HepG2 (cell line): Measurements from ENCODE around the gene EFNA3. TPM values are rescaled to one million over a fixed set of nuclear protein-coding genes. Genes with fewer than 3 reads are reported as not detected.
A peak's percentile ranks its signal among the peaks of the same experiment; 100 is the strongest.

Source experiments
- ATAC-seq: fragments of 200-7000 bp; cut with Tn5 transposase; 3 replicates; pipeline ENCODE4 v1.9.1; 2020; ENCODE audit warnings: mild to moderate bottlenecking, moderate library complexity
- BruUV-seq: library from RNA; stranded (reverse); fragments of 400-500 nt; replicated peaks from 2 replicates; lab custom pipeline; 2021; lab: Mats Ljungman, UMichigan
- CTCF ChIA-PET: fragments of 300-600 bp; formaldehyde crosslinking; extraction: SDS; loops from one replicate; lab custom pipeline; 2021; ENCODE audit warnings: low total read pairs, inconsistent platforms, low intra/inter-chr PET ratio; lab: Yijun Ruan, JAX
- POLR2A ChIA-PET: fragments of 350-600 bp; sonication (Branson Sonifier 250); formaldehyde crosslinking; loops from one replicate; lab custom pipeline; 2020; ENCODE audit warnings: antibody characterized with exemption, inconsistent platforms; lab: Yijun Ruan, JAX
- DNase-seq: peaks from one replicate; pipeline ENCODE4 v3.0.0-alpha.2; 2015; ENCODE audit warnings: low spot score
- FAIRE-seq: peaks from 3 replicates; lab custom pipeline; 2011; peaks lifted over from hg19 to GRCh38; lab: Jason Lieb, UNC
- H2AFZ ChIP-seq: one replicate; pipeline ENCODE4 v1.6.1; 2011; ENCODE audit warnings: low read length, inconsistent platforms
- H3K27ac ChIP-seq: fragments of 300-600 bp; 3 replicates; pipeline ENCODE4 v1.8.0; 2011; ENCODE audit warnings: mixed run types, mild to moderate bottlenecking, mixed read lengths, low read length, inconsistent platforms; ENCODE audit not compliant: insufficient read depth; ENCODE audit errors: extremely low read length
- H3K27me3 ChIP-seq, 2 experiments: fragments of 200-600 bp in 1 of 2; 2 replicates in 1 of 2; 3 replicates in 1 of 2; pipeline versions ENCODE4 v1.6.0 to v1.8.0; 2011; ENCODE audit warnings: low read length in 2 of 2, mild to moderate bottlenecking in 2 of 2, moderate library complexity in 2 of 2, inconsistent platforms in 1 of 2; ENCODE audit not compliant: insufficient read depth in 2 of 2, control insufficient read depth in 1 of 2
- H3K36me3 ChIP-seq, 2 experiments: fragments of 200-600 bp in 1 of 2; replicated peaks in 1 of 2; 2 replicates in 1 of 2; 3 replicates in 1 of 2; pipeline versions ENCODE4 v1.5.1 to v1.8.0; 2011; ENCODE audit warnings: low read length in 2 of 2, inconsistent platforms in 1 of 2; ENCODE audit not compliant: insufficient read depth in 2 of 2, control insufficient read depth in 1 of 2
- H3K4me1 ChIP-seq: 2 replicates; pipeline ENCODE4 v1.5.1; 2012; ENCODE audit warnings: low read length, inconsistent platforms; ENCODE audit not compliant: insufficient read depth
- H3K4me2 ChIP-seq: 2 replicates; pipeline ENCODE4 v1.6.0; 2011; ENCODE audit warnings: low read depth, low read length, inconsistent platforms
- H3K4me3 ChIP-seq, 3 experiments: fragments of 200-600 bp in 1 of 3; sonication (generic), shearing (Covaris generic) in 1 of 3; replicated peaks in 1 of 3; 2 replicates each; pipeline ENCODE4 v1.5.1; 2011 to 2016; ENCODE audit warnings: low read length in 3 of 3, inconsistent platforms in 2 of 3, low read depth in 2 of 3, mild to moderate bottlenecking in 2 of 3, control low read depth in 1 of 3, mixed read lengths in 1 of 3; ENCODE audit not compliant: insufficient read depth in 1 of 3
- H3K79me2 ChIP-seq: one replicate; pipeline ENCODE4 v1.6.1; 2011; ENCODE audit warnings: low read length, inconsistent platforms; ENCODE audit not compliant: insufficient read depth
- H3K9ac ChIP-seq: 2 replicates; pipeline ENCODE4 v1.6.0; 2011; ENCODE audit warnings: mild to moderate bottlenecking, low read depth, low read length, inconsistent platforms; ENCODE audit not compliant: insufficient read depth
- H3K9me3 ChIP-seq: 2 replicates; pipeline ENCODE4 v1.5.1; 2012; ENCODE audit warnings: mild to moderate bottlenecking, low read length
- H4K20me1 ChIP-seq: 2 replicates; pipeline ENCODE4 v1.6.0; 2011; ENCODE audit warnings: inconsistent platforms, mild to moderate bottlenecking, low read length, moderate library complexity; ENCODE audit not compliant: insufficient read depth
- ARID5B ChIP-seq: IDR thresholded peaks from 2 replicates; pipeline ENCODE4 v1.4.0; 2020; ENCODE audit warnings: mild to moderate bottlenecking, missing genetic modification reagents
- ATF4 ChIP-seq, 2 experiments: fragments of 450-650 bp in 1 of 2; sonication (generic) in 1 of 2; formaldehyde crosslinking; IDR thresholded peaks; 2 replicates each; pipeline versions ENCODE4 v1.5.0 to v1.8.0; 2020 to 2022; ENCODE audit warnings: mild to moderate bottlenecking in 1 of 2, missing genetic modification reagents in 1 of 2
- CEBPB ChIP-seq: IDR thresholded peaks from 2 replicates; pipeline ENCODE4 v1.6.1; 2011; ENCODE audit warnings: low read depth, low read length, improper control_type of control experiment, borderline replicate concordance
- FOSL1 ChIP-seq: sonication (generic); formaldehyde crosslinking; IDR thresholded peaks from 2 replicates; pipeline ENCODE4 v1.9.0; 2021; ENCODE audit warnings: missing genetic modification reagents, borderline replicate concordance
- FOXJ3 ChIP-seq: sonication (generic); formaldehyde crosslinking; IDR thresholded peaks from 2 replicates; pipeline ENCODE4 v1.4.0; 2020; ENCODE audit warnings: missing genetic modification reagents, mild to moderate bottlenecking, borderline replicate concordance
- GATAD2A ChIP-seq: IDR thresholded peaks from 2 replicates; pipeline ENCODE4 v1.6.1; 2016
- NFYC ChIP-seq: IDR thresholded peaks from 2 replicates; pipeline ENCODE4 v1.6.1; 2016; ENCODE audit warnings: missing genetic modification reagents, missing compliant biosample characterization
- SALL1 ChIP-seq: sonication (generic); formaldehyde crosslinking; IDR thresholded peaks from 2 replicates; pipeline ENCODE4 v1.8.0; 2022; ENCODE audit warnings: mild to moderate bottlenecking, missing genetic modification reagents
- TBP ChIP-seq: sonication (generic); formaldehyde crosslinking; IDR thresholded peaks from 2 replicates; pipeline ENCODE4 v1.5.0; 2020; ENCODE audit warnings: missing genetic modification reagents
- ZBTB4 ChIP-seq: sonication (generic); formaldehyde crosslinking; IDR thresholded peaks from 2 replicates; pipeline ENCODE4 v1.4.0; 2020; ENCODE audit warnings: missing genetic modification reagents, mild to moderate bottlenecking, borderline replicate concordance
- ZNF101 ChIP-seq: sonication (generic); formaldehyde crosslinking; IDR thresholded peaks from 2 replicates; pipeline ENCODE4 v1.4.0; 2020; ENCODE audit warnings: mild to moderate bottlenecking, low read depth, missing genetic modification reagents, borderline replicate concordance
- ZNF143 ChIP-seq: sonication (generic); formaldehyde crosslinking; IDR thresholded peaks from 2 replicates; pipeline ENCODE4 v1.4.0; 2020; ENCODE audit warnings: missing genetic modification reagents
- ZNF510 ChIP-seq: sonication (generic); formaldehyde crosslinking; IDR thresholded peaks from 2 replicates; pipeline ENCODE4 v1.4.0; 2020; ENCODE audit warnings: low read depth, mild to moderate bottlenecking, missing genetic modification reagents
- ZNF552 ChIP-seq: sonication (generic); formaldehyde crosslinking; IDR thresholded peaks from 2 replicates; pipeline ENCODE4 v1.9.0; 2022; ENCODE audit warnings: missing genetic modification reagents, mild to moderate bottlenecking, borderline replicate concordance
- ZNF7 ChIP-seq: IDR thresholded peaks from 2 replicates; pipeline ENCODE4 v1.6.1; 2016; ENCODE audit warnings: missing biosample characterization, missing genetic modification reagents
- ZNF839 ChIP-seq: sonication (generic); formaldehyde crosslinking; IDR thresholded peaks from 2 replicates; pipeline ENCODE4 v1.4.0; 2020; ENCODE audit warnings: missing genetic modification reagents, mild to moderate bottlenecking, borderline replicate concordance
- ZNF891 ChIP-seq: sonication (generic); formaldehyde crosslinking; IDR thresholded peaks from 2 replicates; pipeline ENCODE4 v1.5.0; 2020; ENCODE audit warnings: mild to moderate bottlenecking, missing genetic modification reagents
- ZSCAN29 ChIP-seq: sonication (generic); formaldehyde crosslinking; conservative IDR thresholded peaks from 2 replicates; pipeline ENCODE4 v1.4.0; 2020; ENCODE audit warnings: mild to moderate bottlenecking, missing genetic modification reagents
- WGBS: methylation state at CpG from one replicate; pipeline ENCODE4 v1.1.6; 2017; ENCODE audit warnings: low lambda C conversion rate; 5-methylcytosine and 5-hydroxymethylcytosine counted together
- in situ Hi-C: cut with HindIII; loops from 2 replicates; pipeline ENCODE4 v1.10.0; 2017; ENCODE audit warnings: low pct_unique_long_range_greater_than_20kb; ENCODE audit not compliant: extremely low pct_ligation_motif_present
- intact Hi-C: fragments of 100-400 bp; cut with micrococcal nuclease; formaldehyde crosslinking; loops from one replicate; pipeline ENCODE4 v1.10.0; 2022; ENCODE audit not compliant: unreplicated experiment
- polyA plus RNA-seq, 8 experiments: library from polyadenylated mRNA; depleted of rRNA in 3 of 8; stranded (reverse) in 7 of 8; unstranded in 1 of 8; fragments of >200 nt; fragmentation: Illumina TruSeq in 4 of 8; extraction: Trizol in 4 of 8; gene quantifications; 2 replicates each; pipeline versions ENCODE4 v1.2.1 to v1.2.3, GENCODE V29; 2011 to 2016; ENCODE audit warnings: low read depth in 4 of 8, missing spikeins in 1 of 8, mixed read lengths in 1 of 8; ENCODE audit not compliant: insufficient read depth in 1 of 8
- total RNA-seq, 5 experiments: library from RNA; depleted of rRNA; stranded (reverse); fragments of >200 nt; fragmentation: Illumina TruSeq; extraction: Trizol; gene quantifications; 2 replicates each; pipeline ENCODE4 v1.2.3, GENCODE V29; 2016; ENCODE audit warnings: low read depth in 1 of 5

EFNA3 gene
- total and polyA plus RNA-seq, 2 of the 13 experiments (the other 11 are each of a cell fraction or from before 2014, with no cell fraction given), result 1.0 to 5.7 TPM

GRCh38 chr1:155103325-155103724, 24.7 kb downstream of the EFNA3 start:
- Histone ChIP-seq H4K20me1 (no peaks in the 10 kb centered on the region), H3K4me2 (0 out of 2 replicates have a peak overlapping the region, but pooled peaks have one; percentile 18), H3K4me3 (no peak overlapping the region), H2AFZ (no peak overlapping the region), H3K9ac (no peak overlapping the region), H3K36me3 (no peaks in the 10 kb centered on the region), H3K9me3 (no peaks in the 10 kb centered on the region), H3K27me3 (no peaks in the 10 kb centered on the region), H3K79me2 (no peaks in the 10 kb centered on the region), H3K4me1 (peaks cover 66% of the 10 kb centered on the region), H3K27ac (no peak overlapping the region)
- DNase-seq (peak; percentile 52), ATAC-seq (no peak), FAIRE-seq (no peak)
- WGBS, result 33% methylated on average over 9 of the region's 9 CpGs
- in situ Hi-C loops, result no loop called here
- ChIA-PET POLR2A (interaction anchor here (0.6 to 1.9 kb wide), 3 partner anchors 12 to 31 kb away, joined by 3 to 32 read pairs (median 7); partner anchors contain the start of gene EFNA1), CTCF (no interaction called here)
- BruUV-seq, result no TSS peak
- intact Hi-C loops, result no loop called here
- TF ChIP-seq CEBPB, result peak; percentile 54; the same call in 1 of the 2 replicates
- no peak for TF ChIP-seq ZNF510
- TF ChIP-seq GATAD2A (CRISPR knock-in tag), result 0 out of 2 replicates have a peak, but pooled peaks have one; percentile 21
- no peak for TF ChIP-seq NFYC
- no peak for TF ChIP-seq ZBTB4 (CRISPR knock-in tag)
- TF ChIP-seq ZSCAN29 (CRISPR knock-in tag), result no peak
- no peak for TF ChIP-seq ZNF839
- no peak for TF ChIP-seq ZNF552 (CRISPR knock-in tag)
- TF ChIP-seq TBP, result no peak
- no peak for TF ChIP-seq ZNF891 (CRISPR knock-in tag)
- no peak for TF ChIP-seq FOXJ3
- no peak for TF ChIP-seq ZNF7
- 0 out of 2 replicates have a peak, but pooled peaks have one; percentile 11 for TF ChIP-seq SALL1 (CRISPR knock-in tag)
- TF ChIP-seq ZNF101 (CRISPR knock-in tag), result no peak
- peak; percentile 43; the same call in 1 of the 2 replicates for TF ChIP-seq ARID5B
- no peak for TF ChIP-seq ATF4 (CRISPR knock-in tag; IDR thresholded peaks at IDR 0.05)
- TF ChIP-seq FOSL1 (CRISPR knock-in tag), result no peak
- TF ChIP-seq ZNF143 (CRISPR knock-in tag), result no peak
